Cardiac ventricle fibroblast (primary cell): Measurements from ENCODE around the gene GNG7. TPM values are rescaled to one million over a fixed set of nuclear protein-coding genes. Genes with fewer than 3 reads are reported as not detected.

Source experiments
- total RNA-seq: library from RNA; depleted of rRNA; stranded (reverse); fragments of >200 nt; gene quantifications from 2 replicates; pipeline ENCODE4 v1.2.3, GENCODE V29; 2015

The GNG7 gene
- 0.69 and 0.88 TPM in 2 replicates for total RNA-seq

DNA sequence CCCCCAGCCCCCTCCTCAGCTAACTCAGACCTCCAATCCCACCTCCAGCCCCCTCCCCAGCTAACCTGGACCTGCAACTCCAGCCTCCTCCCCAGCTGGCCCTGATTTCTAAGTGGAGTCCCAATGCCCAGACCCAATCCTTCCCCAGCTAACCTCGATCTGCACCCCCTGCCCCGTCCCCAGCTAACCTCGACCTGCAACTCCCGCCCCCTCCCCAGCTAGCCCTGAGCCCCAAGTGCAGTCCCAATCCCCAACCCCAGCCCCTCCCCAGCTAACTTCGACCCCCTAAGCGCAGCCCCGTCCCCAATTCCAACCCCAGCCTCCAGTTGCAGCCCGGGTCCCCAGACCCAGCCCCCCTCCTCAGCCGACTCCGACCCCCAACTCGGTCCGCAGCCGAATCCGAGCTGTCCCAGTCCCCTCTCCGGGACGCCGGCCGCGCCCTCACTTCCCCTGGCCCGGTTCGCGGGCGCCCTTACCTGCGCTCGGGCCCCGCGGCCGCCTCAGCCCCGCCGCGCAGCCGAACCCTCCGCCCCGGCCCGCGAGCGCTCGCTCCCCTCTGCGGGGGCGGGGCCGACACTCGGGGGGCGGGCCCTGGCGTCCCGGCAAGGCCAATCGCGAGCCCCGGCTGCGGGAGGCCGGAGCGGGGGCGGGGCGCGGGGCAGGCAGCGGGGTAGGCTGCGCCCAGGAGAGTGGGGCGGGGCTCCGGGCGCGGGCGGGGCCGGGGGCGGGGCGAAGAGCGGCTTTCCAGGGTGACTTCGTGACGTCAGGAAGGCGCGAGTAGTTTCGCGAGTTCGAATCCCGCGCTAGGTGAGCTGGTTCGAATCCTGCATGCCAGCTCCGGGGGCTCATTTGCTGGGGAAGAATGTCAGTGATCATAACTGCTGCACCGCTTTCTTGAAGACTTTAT is at the start of gene GNG7:
Gene GNG7, minus strand, starts transcription at position 525 of the 907 bp plus-strand sequence. CDS start 182,006 bp downstream, outside the sequence.

DNA sequence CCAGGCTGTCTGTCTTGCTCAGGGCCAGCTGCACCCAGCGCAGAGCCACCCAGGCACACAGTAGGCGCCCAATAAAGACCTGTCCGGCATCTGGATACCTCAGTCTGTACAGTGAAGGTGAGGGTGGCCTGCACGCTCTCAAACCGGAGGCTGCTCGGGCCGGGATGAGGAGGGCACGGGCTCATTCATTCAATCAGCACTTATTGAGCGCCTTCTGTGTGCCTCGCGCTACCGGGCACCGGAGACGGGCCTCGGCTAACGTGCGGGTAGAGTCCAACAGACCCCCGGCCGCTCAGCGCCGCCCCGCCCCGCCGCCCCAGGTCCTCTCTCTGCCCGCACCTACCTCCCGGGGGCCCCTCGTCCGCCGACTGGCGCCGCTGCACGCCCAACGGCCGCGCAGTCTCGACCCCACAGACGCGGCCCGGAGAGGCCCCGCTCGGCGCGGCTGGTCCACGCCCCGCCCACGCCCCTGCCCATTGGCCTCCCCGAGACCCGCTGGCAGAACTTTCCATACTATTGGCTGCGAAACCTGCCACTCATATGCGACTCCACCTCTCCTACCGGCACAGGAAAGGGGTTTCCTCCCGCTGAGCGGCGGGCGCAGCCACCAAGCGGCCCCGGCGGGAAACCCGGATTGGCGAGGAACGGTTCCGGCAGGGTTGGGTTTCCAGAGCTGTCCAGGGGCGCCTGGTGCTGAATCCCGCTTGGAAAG is 37.3 kb upstream of the GNG7 start, which contains the start of gene SLC39A3:
Gene SLC39A3, minus strand, starts transcription at position 416 of the 712 bp plus-strand sequence. CDS start 2,760 bp downstream, outside the sequence.

DNA sequence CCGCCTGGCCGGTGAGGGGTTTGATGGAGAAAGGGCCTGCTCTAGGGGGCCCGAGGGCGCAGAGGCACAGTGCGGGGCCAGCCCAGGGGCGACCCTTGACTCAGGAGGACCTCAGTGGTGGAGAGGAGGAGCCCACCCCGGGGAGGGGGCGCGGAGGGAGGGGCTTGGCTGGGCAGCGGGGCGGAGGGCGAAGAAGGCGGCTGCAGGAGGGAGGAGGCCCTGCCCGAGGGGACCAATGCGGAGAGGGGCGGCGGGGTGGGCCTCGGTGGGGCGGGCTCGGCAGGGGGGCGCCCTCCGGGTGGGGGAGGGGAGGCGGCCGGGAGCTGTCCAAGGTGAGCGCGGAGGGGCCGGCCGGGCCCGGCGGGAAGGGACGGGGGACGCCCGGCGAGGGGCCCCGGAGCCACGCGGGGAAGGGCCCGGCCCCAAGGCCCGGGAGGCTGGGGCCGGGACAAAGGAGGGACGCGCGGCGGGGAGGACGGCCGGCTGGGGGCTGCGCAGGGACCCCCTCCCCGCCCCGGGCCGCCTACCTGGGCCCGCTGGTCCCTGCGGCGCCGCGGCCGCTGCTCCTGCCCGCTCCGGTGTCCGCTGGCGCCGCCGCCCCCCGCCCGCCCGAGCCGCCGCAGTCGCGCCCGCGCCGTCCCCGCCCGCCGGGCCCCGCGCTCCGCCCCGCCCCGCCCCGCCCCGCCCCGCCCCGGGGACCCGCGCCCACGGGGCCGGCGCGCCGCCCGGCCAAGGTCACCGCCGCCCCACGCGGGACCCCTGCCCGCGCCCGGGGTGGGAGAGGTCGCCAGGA is 18.5 kb upstream of the GNG7 start, which contains the start of gene DIRAS1:
Gene DIRAS1, minus strand, starts transcription at position 596 of the 793 bp plus-strand sequence. CDS start 3,566 bp downstream, outside the sequence.

DNA sequence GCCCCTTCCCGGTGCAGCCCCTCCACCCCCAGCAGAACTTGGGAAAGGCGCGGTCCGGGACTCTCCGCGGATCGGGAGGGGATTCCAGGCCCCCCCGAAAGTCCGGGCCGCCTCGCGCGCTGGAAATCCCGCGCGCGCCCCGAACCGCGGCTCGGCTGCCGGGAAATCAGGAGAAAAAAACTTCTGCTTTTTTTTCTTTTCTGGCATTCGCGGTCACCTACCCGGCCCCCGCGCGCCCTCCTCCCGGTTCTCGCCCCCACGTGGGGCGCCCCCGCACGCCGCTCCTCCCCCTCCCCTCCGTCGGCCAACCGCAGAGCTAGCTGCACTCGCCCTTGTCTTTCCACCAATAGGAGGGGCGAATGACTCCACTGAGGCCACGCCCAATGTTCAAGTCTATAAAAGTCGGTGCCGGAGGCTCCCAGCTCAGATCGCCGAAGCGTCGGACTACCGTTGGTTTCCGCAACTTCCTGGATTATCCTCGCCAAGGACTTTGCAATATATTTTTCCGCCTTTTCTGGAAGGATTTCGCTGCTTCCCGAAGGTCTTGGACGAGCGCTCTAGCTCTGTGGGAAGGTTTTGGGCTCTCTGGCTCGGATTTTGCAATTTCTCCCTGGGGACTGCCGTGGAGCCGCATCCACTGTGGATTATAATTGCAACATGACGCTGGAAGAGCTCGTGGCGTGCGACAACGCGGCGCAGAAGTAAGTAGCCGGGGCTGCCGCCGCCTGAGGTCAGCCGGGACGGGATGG is 226.6 kb downstream of the GNG7 start, which contains the start of gene GADD45B:
Gene GADD45B, plus strand, starts transcription at position 426 of the 749 bp plus-strand sequence. Its CDS starts 232 bp downstream, at position 658.

Other genes with a start within 250 kb of the GNG7 start
- gene LMNB2, start 245.7 kb downstream of the GNG7 start, total RNA-seq, result 24.1 and 26.4 TPM in 2 replicates
- 42.2 and 60.7 TPM in 2 replicates for gene GADD45B, start 226.6 kb downstream of the GNG7 start, total RNA-seq
- gene DIRAS1, start 18.7 kb upstream of the GNG7 start, total RNA-seq, result 0.54 and 2.0 TPM in 2 replicates
- 25.6 and 30.5 TPM in 2 replicates for gene SLC39A3, start 37.3 kb upstream of the GNG7 start, total RNA-seq
- 46.9 and 50.5 TPM in 2 replicates for gene SGTA, start 80.6 kb upstream of the GNG7 start, total RNA-seq
- 33.2 and 41.6 TPM in 2 replicates for gene THOP1, start 82.8 kb upstream of the GNG7 start, total RNA-seq
- gene ZNF554, start 117.2 kb upstream of the GNG7 start, total RNA-seq, result 2.6 and 4.4 TPM in 2 replicates
- 4.3 and 4.4 TPM in 2 replicates for gene ZNF555, start 138.8 kb upstream of the GNG7 start, total RNA-seq
- not detected in 2 replicates for gene ZNF556, start 164.6 kb upstream of the GNG7 start, total RNA-seq
- 1.5 and 2.2 TPM in 2 replicates for gene ZNF57, start 198.2 kb upstream of the GNG7 start, total RNA-seq
- 1.6 and 4.5 TPM in 2 replicates for gene ZNF77, start 242.3 kb upstream of the GNG7 start, total RNA-seq